GM12873 (cell line): ENCODE measurements around the gene LMX1B.

ENCODE experiments used
- CTCF ChIP-seq: IDR thresholded peaks from 2 replicates; pipeline ENCODE4 v1.5.1; 2012; ENCODE audit warnings: low read depth, mild to moderate bottlenecking, moderate library complexity, low read length, control low read depth; ENCODE audit not compliant: insufficient read depth; ENCODE audit errors: missing control alignments

LMX1B gene

GRCh38 chr9:126631254-126631653, 17.5 kb downstream of the LMX1B start:
- no peak for TF ChIP-seq CTCF

DNA sequence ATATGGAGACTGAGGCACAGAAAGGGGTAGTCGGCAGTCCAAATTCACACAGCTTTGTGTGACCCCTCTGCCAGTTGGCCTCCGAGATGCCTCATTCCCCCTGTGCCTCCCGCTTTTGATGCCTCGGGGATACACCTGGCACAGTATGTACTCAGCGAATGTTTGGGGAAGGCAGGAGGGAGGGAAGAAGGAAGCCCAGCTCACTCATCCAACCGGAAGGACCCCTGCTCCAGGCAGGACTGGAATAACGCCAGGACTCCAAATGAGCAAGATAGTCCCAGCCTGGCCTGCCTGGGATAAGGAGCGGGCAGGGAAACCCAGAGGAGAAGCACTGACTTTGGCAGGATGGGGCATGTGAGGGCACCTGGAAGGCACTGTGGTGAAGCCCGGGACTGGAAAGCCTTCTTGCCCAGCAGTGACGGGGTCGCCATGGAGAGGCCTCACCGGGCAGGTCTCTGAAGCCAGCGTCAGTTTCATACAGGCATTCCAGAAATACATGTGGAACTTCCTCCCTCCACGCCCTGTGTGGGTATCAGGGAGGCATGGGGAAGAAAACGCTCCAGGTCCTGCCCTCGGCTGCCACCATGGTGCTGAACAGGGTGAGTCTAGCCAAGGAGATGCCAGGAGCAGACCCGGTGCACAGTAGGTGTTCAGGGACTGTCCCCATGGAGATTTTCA, 20.3 kb downstream of the LMX1B start:
- TF ChIP-seq CTCF: no peak

DNA sequence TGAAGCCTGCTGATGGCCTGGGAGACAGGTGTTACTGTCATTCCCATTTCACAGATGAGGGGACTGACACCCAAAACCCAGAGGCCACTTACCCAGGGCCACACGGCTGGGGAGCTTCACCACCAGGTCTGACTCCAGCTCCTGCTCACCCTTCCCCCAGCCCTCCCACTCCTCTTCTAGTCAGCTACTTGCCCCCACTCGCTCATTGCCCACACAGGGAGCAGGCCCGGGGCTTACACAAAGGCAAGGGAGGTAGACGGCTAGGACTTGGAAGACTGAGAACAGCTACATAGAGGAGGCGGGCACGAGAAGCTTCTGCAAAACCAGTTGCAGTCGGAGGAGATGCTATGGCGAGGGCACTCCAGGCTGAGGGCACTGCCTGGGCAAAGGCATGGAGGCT, 21.3 kb downstream of the LMX1B start:
- no peak for TF ChIP-seq CTCF

- TF ChIP-seq CTCF: no peak
Measured at GRCh38 chr9:126635661-126636439, 22.1 kb downstream of the LMX1B start.

DNA sequence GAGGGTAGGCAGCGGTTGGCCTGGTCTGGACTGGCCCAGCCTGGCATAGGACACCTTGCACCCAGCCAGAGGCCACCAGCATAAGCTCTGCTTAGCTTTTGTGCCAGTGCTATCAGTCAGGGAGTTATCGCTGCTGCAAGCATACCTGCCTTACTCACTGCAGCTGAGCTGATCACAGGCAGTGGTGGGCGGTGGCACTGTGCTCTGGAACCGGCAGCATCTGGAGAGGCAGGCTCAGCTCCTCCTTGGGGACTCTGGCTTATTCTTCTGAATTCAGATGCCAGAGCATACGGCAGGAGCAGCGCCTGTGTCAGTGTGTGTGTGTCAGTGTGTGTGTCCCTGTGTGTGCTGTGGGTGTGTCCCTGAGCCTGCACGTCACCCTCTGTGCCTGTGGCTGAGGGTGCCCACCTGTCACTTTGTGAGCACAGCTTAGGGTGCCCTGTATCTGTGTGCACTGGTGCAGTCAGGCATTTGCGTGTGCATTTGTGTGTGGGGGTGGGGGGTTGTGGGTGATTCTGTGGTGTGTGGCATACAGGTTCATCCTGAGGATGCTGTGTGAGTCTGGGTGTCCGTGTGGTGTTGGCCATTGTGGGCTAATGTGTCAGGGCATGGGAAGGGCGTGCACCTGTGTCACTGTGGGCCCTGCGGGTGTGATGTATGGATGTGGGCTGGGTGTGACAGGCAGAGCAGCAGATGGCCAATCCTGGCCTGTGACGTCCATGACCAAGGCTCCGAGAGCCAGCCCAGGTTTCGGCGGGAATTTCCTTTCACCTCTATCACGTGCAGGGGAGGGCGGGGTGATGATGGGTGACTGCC, 23.5 kb downstream of the LMX1B start:
- TF ChIP-seq CTCF: no peak

DNA sequence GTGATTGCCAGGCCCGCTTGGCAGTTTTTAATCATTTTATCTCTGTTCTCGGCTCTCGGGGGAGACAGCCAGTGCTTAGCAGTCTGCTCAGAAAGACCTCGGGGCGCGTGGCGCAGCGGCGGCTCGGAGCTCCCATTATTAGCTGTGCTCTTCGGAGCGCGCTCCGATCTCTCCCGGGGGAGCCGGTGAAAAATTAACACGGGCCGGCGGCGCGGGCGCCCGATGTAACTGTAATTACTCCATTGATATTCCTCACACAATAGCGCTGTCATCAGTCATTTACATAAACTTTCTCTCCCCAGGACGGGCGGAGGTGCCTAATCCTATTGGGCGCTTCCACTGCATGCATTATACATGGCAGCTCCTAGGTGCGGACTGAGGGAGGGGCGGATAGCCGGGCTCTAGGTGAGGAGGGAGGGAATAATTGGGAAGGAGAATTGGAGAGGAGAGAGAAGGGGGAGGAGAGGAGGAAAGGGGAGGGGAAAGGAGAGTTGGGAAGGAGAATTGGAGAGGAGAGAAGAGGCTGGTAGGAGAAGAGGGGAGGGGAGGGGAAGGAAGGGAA, 24.9 kb downstream of the LMX1B start:
- no peak for TF ChIP-seq CTCF
